Measurements from ENCODE around the gene STAC2.

- TF ChIP-seq YY1 (IDR thresholded peaks at IDR 0.05; ENCODE audit: insufficient read depth, insufficient read length), result no peak
- no peak for TF ChIP-seq ZNF274 (IDR thresholded peaks at IDR 0.05; ENCODE audit: low read depth, low read length)
- no peak for TF ChIP-seq SUZ12 (IDR thresholded peaks at IDR 0.05; ENCODE audit: extremely low read depth, insufficient read depth, insufficient read length)
These were observed 16.9 kb downstream of the STAC2 start for GRCh38 chr17:39208893-39209292.

All from NT2/D1 (cell line).